Pancreas (tissue), 10 donors: ENCODE data around the gene OBSCN. TPM values are rescaled to one million over a fixed set of nuclear protein-coding genes. Genes with fewer than 3 reads are reported as not detected.
A peak's percentile ranks its signal among the peaks of the same experiment; 100 is the strongest.

Experiments used
- ATAC-seq, 4 donors: fragments of 200-7000 bp; cut with Tn5 transposase; one replicate each; pipeline versions ENCODE4 v1.8.0 to v1.9.1; 2020; ENCODE audit warnings: mild to moderate bottlenecking in 4 of 4, moderate library complexity in 4 of 4
- DNase-seq, 6 donors: peaks; one replicate each; pipeline ENCODE4 v3.0.0-alpha.2; 2020
- FAIRE-seq: peaks from 2 replicates; lab custom pipeline; 2012; peaks lifted over from hg19 to GRCh38; lab: Jason Lieb, UNC
- H3K27ac ChIP-seq, 4 donors: fragments of 200-600 bp; sonication (generic); 1 replicate in 3 of 4; 2 replicates in 1 of 4; pipeline versions ENCODE4 v1.5.0 to v1.8.0; 2020
- H3K27me3 ChIP-seq, 4 donors: fragments of 200-600 bp; one replicate each; pipeline ENCODE4 v1.8.0; 2021
- H3K36me3 ChIP-seq, 3 donors: fragments of 200-600 bp; sonication (generic) in 1 of 3; one replicate each; pipeline versions ENCODE4 v1.5.0 to v1.8.0; 2020 to 2021
- H3K4me1 ChIP-seq, 3 donors: fragments of 200-600 bp; one replicate each; pipeline ENCODE4 v1.8.0; 2021
- H3K4me3 ChIP-seq, 4 donors: fragments of 200-600 bp; sonication (generic) in 2 of 4; one replicate each; pipeline versions ENCODE4 v1.5.0 to v1.8.0; 2020 to 2021
- H3K9me3 ChIP-seq, 4 donors: fragments of 200-600 bp; one replicate each; pipeline ENCODE4 v1.8.0; 2021
- WGBS, 2 donors: extraction: QIAGEN DNeasy Blood & Tissue Kit; methylation state at CpG; one replicate each; pipeline ENCODE4 v1.1.7; 2013; 5-methylcytosine and 5-hydroxymethylcytosine counted together
- intact Hi-C, 3 donors: fragments of 100-400 bp; cut with DNase I; formaldehyde crosslinking; loops; one replicate each; pipeline versions ENCODE4 v1.11.1 to v1.14.2; 2022
- polyA plus RNA-seq, 2 donors: library from polyadenylated mRNA; stranded (reverse); fragments of 200-250 nt; gene quantifications; one replicate each; pipeline ENCODE4 v1.2.3, GENCODE V29; 2013
- total RNA-seq, 6 donors: library from RNA; stranded (reverse); fragmentation: NEBNext Ultra II Directional in 4 of 6; extraction: Animal tissue kit (Norgen Biotek cat#: 25700) in 4 of 6; gene quantifications; one replicate each; pipeline versions ENCODE4 v1.2.1 to v1.2.4, GENCODE V29; 2021 to 2023
- TF ChIP-seq, protein P1 (sequence below), 4 donors: fragments of 200-600 bp; sonication (generic) in 3 of 4; IDR thresholded peaks; one replicate each; pipeline versions ENCODE4 v1.5.0 to v1.8.0; 2021; ENCODE audit warnings: antibody characterized with exemption in 4 of 4
- donor health status: healthy with polysubstance abuse.
- donor health status: DM: no; HTN: no; CAD: no; lungs with moderate emphysema.
- donor health status: DM: no; HTN: no; CAD: no.
- donor health status: control.
- donor health status: control.
- donor health status: Bipolar disorder and iron deficiency.
- donor health status: DM: yes; HTN: yes; CAD: no.
- donor health status: DM: no; HTN: no; CAD: no.
- donor health status: DM: no; HTN: no; CAD: no.
- donor health status: DM: yes; HTN: yes; CAD: no.

OBSCN gene
- total and polyA plus RNA-seq, 8 donors: 7.9 to 61.4 (median 11.3) TPM

DNA sequence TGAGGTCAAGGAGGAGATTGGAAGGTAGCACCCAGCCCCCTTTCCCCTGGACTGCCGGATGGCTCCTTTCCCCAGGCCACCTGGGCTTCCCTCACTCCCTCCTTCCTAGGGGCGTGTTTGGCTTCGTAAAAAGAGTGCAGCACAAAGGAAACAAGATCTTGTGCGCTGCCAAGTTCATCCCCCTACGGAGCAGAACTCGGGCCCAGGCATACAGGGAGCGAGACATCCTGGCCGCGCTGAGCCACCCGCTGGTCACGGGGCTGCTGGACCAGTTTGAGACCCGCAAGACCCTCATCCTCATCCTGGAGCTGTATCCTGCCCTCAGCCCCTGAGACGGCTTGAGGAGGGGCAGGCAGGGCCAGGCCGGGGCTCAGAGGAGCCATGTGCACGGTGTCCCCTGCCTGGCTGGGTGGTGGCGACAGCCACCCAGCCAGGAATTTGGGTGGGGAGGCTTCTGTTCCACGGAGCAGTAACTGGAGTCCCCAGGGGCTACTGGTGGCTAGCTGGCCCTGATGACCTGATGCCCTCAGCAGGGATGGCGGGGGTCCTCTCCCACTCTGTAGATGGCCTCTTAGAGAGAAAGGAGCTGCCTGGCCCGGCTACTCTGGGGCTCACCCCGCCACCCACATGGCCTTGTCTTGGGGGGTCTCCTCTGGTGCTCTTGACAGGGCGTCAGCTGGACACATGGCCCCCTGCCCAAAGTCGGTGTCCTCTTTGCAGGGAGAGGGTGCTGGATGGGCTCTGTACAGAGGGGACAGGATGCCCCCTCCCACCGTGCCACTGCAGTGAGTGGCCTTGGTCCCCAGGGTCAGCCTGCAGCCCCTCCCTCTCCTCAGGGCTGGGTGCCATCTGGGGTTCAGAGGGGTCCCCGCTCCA lies 159.3 kb downstream of the OBSCN start:
- TF ChIP-seq, protein P1, sequence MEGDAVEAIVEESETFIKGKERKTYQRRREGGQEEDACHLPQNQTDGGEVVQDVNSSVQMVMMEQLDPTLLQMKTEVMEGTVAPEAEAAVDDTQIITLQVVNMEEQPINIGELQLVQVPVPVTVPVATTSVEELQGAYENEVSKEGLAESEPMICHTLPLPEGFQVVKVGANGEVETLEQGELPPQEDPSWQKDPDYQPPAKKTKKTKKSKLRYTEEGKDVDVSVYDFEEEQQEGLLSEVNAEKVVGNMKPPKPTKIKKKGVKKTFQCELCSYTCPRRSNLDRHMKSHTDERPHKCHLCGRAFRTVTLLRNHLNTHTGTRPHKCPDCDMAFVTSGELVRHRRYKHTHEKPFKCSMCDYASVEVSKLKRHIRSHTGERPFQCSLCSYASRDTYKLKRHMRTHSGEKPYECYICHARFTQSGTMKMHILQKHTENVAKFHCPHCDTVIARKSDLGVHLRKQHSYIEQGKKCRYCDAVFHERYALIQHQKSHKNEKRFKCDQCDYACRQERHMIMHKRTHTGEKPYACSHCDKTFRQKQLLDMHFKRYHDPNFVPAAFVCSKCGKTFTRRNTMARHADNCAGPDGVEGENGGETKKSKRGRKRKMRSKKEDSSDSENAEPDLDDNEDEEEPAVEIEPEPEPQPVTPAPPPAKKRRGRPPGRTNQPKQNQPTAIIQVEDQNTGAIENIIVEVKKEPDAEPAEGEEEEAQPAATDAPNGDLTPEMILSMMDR (IDR thresholded peaks at IDR 0.05): no peak
- H3K36me3 ChIP-seq: no peaks in the 10 kb centered on the region
- H3K4me3 ChIP-seq: no peak overlapping the region
- no peak overlapping the region for H3K27ac ChIP-seq
- H3K27me3 ChIP-seq: no peaks in the 10 kb centered on the region
- H3K4me1 ChIP-seq: no peaks in the 10 kb centered on the region
- H3K9me3 ChIP-seq: no peaks in the 10 kb centered on the region
- no peak for FAIRE-seq
- ATAC-seq: no peak
- DNase-seq: peak in 2 of 6 donors; percentile 27 to 73
- intact Hi-C loops: no loop called here
- WGBS, 2 donors: 64 to 74% methylated on average over 24 of the region's 24 CpGs

DNA sequence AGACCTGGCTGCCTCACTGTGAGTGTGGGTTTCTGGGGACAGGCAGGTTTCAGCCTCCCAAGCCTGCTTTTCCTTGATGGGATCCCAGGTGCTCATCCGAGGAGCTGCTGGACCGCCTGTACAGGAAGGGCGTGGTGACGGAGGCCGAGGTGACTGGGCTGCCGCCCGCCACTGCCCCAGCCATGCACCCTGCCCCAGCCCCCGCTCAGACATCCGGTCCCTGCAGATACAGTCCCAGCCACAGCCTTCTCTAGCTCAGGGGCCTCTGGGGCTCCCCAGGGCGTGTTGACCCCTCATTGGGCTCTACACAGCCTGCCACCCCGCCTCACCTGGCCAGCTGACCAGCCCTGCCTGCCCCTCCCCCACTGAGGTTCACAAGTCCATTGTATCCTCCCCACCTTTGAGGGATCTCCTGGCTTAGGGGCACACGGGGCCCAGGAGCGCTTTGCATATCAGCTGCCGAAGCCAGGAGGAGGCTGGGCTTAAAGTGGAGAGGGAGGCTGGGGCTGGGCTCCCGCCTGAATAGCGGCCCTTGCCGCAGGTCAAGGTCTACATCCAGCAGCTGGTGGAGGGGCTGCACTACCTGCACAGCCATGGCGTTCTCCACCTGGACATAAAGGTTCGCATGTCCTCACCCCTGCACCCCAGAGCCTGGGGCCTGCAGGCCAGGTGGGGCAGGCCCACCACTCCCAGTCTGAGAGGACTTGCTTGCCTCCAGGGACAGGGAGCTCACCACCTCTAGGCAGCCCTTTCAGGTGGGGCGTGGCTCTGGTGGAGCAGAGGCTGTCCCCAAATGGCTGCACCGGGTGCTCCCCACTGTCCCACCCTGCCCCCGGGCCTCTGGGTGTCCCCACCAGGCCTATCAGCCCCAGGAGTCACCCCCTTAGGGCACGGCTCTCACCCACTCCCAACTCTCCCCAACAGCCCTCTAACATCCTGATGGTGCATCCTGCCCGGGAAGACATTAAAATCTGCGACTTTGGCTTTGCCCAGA lies 160.3 kb downstream of the OBSCN start:
- H3K36me3 ChIP-seq: no peaks in the 10 kb centered on the region
- no peaks in the 10 kb centered on the region for H3K9me3 ChIP-seq
- no peak for FAIRE-seq
- intact Hi-C loops: no loop called here
- DNase-seq: peak in 2 of 6 donors; percentile 33 to 65
- no peak overlapping the region for H3K27ac ChIP-seq
- H3K27me3 ChIP-seq: no peaks in the 10 kb centered on the region
- H3K4me1 ChIP-seq: no peaks in the 10 kb centered on the region
- WGBS, 2 donors: 49 to 50% methylated on average over 25 of the region's 25 CpGs
- ATAC-seq: no peak
- H3K4me3 ChIP-seq: no peak overlapping the region
- TF ChIP-seq, protein P1 (IDR thresholded peaks at IDR 0.05): no peak

DNA sequence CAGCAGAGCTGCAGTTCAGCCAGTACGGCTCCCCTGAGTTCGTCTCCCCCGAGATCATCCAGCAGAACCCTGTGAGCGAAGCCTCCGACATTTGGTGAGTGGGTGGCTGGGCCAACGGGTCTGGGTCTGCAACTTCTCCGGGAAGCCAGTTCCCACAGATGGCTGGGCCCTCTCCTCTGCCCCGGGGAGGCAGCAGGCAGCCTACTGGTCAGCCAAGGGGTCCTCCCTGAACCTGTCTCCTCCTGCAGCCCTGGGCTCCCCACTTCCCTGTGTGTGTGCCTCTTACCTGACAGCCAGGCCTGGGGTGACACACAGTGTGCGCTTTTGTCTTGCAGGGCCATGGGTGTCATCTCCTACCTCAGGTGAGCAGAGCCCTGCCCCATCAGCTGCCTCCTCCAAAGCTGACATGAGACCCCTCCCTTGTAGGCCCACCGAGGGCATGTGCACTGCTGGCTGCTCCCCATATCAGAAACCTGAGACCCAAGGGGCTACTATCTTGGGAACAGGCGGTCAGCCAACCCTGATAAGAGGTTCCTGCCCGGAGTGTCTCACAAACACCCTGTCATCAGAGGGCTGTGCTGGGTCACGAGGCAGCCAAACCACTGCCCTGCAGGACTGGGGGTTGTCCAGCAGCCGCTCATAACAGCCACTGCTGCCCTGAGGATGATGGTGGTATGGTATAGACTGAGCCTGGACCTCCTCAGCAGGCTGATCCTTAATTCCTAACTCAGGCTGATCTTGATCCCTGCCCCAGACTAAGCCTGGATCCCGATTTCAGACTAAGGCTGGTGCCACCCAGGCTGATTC lies 161.2 kb downstream of the OBSCN start:
- DNase-seq (peak in 2 of 6 donors; percentile 1 to 56), FAIRE-seq (no peak), ATAC-seq (no peak)
- H3K9me3 ChIP-seq: no peaks in the 10 kb centered on the region
- no peaks in the 10 kb centered on the region for H3K27me3 ChIP-seq
- H3K4me3 ChIP-seq: no peak overlapping the region
- no peak overlapping the region for H3K27ac ChIP-seq
- H3K36me3 ChIP-seq: no peaks in the 10 kb centered on the region
- 63 to 65% methylated on average over 15 of the region's 15 CpGs for WGBS, 2 donors
- TF ChIP-seq, protein P1 (IDR thresholded peaks at IDR 0.05): no peak
- intact Hi-C loops: no loop called here
- no peaks in the 10 kb centered on the region for H3K4me1 ChIP-seq

DNA sequence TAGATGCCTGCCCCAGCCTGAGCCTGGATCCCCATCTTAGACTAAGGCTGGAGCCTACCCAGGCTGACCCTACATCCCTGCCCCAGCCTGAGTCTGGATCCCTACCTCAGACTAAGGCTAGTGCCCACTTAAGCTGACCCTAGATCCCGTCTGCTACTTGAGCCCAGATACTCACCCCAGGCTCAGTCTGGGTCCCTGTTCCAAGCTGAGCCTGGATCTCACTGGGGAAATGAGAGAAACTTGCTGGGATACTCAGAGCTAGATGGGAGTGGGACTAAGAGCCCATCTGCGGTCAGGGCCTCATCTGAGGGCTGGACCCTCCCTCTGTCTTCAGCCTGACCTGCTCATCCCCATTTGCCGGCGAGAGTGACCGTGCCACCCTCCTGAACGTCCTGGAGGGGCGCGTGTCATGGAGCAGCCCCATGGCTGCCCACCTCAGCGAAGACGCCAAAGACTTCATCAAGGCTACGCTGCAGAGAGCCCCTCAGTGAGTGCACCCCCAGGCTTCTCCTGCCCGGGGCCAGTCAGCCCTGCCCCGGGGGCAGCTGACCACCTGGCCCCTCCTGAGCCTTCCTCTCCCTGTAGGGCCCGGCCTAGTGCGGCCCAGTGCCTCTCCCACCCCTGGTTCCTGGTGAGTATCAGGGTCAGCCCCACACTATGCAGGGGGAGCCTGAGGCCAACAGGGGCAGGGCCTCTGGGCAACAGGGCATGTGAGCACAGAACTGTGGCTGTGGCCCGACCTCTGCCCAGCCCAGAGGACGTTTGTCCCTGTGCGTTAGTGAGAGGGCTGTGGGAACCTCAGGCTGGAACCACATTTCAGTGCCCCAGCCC lies 162.0 kb downstream of the OBSCN start:
- H3K27ac ChIP-seq: no peak overlapping the region
- H3K36me3 ChIP-seq: no peaks in the 10 kb centered on the region
- intact Hi-C loops: no loop called here
- DNase-seq (no peak), ATAC-seq (no peak), FAIRE-seq (no peak)
- no peaks in the 10 kb centered on the region for H3K27me3 ChIP-seq
- H3K4me3 ChIP-seq: no peak overlapping the region
- WGBS, 2 donors: 87 to 92% methylated on average over 18 of the region's 18 CpGs
- H3K4me1 ChIP-seq: no peaks in the 10 kb centered on the region
- H3K9me3 ChIP-seq: no peaks in the 10 kb centered on the region
- TF ChIP-seq, protein P1 (IDR thresholded peaks at IDR 0.05): no peak
